Islet precursor cell (in vitro differentiated cells): ENCODE data around the gene SLC8B1.

Experiments used
- DNase-seq: peaks from one replicate; pipeline ENCODE4 v3.0.0-alpha.2; 2018

SLC8B1 gene

DNA sequence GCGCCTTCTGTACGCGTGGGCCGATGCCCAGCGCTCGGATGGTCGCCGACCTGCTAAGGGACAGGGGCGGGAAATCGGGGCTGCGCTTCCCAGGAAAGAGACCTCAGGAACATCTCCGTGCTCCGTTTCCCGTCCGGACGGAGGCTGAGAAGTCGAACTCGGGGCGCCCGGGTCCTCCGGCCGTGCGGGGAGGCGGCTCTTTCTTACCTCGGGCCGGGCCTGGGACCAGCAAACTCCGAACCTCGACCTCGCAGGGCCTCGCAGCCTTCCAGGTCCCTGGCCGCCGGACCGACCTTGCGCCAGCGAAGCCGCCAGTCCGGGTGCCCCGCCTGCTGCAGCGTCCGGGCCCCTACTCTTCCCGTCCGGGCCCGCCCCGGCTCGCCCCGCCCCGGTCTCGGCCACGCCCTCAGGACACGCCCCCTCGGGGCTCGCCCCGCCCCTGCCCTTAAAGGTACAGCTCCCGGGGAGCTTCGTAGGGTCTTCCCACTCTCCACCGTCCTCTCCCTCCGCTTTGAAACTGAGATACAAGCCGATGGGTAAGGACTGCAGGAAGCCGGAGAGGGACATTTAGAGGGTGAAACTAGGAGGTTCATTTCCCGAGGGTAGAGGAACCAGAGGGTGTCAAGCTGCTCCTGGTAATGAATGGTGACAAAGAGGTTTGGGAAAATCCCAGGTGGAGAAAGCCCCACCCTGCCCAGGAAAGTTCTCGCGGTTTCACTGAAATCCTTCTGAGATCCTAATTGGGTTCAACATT is at the start of gene SLC8B1:
TSS of gene SLC8B1 (minus strand) at position 324 of the 754 bp plus-strand sequence. CDS start 2,231 bp downstream, outside the sequence.
- peak; percentile 96 for DNase-seq

DNA sequence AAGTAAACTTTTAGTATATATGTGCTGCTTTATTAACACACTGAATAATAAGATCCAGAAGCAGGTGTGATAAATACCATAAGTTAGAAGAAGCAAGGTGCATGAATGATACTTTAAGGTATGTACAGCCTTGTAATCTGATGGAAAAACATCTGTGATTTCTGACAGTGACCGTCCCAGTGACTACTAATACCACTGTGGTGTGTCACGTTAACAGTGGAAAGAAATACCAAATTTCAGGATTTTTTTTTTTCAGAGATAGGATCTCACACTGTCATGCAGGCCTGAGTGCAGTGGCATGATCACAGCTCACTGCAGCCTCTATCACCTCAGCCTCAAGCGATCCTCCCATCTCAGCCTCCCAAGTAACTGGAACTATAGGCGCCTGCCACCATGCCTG is 47.3 kb upstream of the SLC8B1 start:
- no peak for DNase-seq

GRCh38 chr12:113381220-113381619 is 46.3 kb upstream of the SLC8B1 start:
- no peak for DNase-seq

DNA sequence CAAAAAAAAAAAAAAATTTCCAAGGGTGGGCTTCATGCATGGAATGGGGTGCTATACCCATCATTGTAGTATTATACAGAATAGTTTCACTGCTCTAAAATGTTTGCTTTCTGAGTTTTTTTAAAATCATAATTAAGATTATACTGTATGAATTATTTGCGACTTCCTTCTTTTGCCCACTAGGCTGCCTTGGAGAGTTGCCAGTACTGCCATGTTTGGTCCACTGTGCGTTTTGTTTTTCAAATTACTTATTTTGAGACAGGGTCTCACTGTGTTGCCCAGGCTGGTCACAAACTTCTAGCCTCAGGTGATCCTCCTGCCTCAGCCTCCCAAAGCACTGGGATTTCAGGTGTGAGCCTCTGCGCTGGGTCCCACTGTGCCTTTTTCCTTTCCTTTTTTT is 43.4 kb upstream of the SLC8B1 start:
- DNase-seq: no peak

- DNase-seq: no peak
Measured at GRCh38 chr12:113374823-113375428, 40.0 kb upstream of the SLC8B1 start.

GRCh38 chr12:113373969-113374368 is 39.1 kb upstream of the SLC8B1 start:
- no peak for DNase-seq

- no peak for DNase-seq
Measured at GRCh38 chr12:113373440-113373839, 38.5 kb upstream of the SLC8B1 start.

- DNase-seq: no peak
Measured at GRCh38 chr12:113372371-113372770, 37.5 kb upstream of the SLC8B1 start.

DNA sequence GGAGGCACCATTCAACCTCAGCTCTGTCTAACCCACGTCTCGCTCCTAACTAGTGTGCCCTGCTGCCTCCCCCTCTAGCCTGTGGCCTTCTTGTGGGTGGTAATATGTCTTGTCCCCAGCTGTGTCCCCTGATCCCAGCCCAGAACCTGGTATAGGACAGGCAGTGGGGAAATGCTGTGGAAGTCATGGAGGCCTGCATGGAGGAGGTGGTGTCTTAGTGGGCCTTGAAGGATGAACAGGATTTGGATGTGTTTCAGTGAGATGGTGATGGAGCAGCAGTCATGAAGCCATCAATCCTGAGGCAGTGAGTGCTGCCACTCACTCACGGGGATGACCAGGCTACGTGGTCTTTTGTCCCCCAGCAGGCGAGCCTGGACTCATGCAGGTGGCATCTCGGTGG is 36.9 kb upstream of the SLC8B1 start:
- no peak for DNase-seq

GRCh38 chr12:113370923-113371682 is 36.2 kb upstream of the SLC8B1 start:
- DNase-seq: no peak

GRCh38 chr12:113369391-113369985 is 34.6 kb upstream of the SLC8B1 start:
- DNase-seq: no peak

DNA sequence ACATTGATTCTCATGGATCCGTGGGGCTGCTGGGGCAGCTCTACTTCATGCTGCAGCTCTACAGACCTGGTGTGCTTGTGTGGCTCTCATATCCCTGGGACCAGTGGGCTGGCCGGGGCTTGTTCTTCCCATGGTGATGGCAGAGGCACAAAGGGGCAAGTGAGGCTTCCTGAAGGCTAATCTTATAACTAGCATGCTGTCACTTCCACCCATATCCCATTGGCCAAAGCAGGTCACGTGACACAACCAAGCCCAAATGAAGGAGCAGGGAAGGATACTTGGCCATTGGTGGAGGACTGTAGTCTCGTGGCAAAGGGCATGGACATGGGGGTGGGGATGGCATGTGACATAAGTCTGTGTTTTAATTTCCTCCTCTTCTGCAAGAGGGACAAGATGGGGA is 33.4 kb upstream of the SLC8B1 start:
- DNase-seq: no peak

- no peak for DNase-seq
Measured at GRCh38 chr12:113366827-113367226, 31.9 kb upstream of the SLC8B1 start.

- no peak for DNase-seq
Measured at GRCh38 chr12:113365639-113366395, 30.9 kb upstream of the SLC8B1 start.

GRCh38 chr12:113364698-113365097 is 29.8 kb upstream of the SLC8B1 start:
- DNase-seq: no peak

DNA sequence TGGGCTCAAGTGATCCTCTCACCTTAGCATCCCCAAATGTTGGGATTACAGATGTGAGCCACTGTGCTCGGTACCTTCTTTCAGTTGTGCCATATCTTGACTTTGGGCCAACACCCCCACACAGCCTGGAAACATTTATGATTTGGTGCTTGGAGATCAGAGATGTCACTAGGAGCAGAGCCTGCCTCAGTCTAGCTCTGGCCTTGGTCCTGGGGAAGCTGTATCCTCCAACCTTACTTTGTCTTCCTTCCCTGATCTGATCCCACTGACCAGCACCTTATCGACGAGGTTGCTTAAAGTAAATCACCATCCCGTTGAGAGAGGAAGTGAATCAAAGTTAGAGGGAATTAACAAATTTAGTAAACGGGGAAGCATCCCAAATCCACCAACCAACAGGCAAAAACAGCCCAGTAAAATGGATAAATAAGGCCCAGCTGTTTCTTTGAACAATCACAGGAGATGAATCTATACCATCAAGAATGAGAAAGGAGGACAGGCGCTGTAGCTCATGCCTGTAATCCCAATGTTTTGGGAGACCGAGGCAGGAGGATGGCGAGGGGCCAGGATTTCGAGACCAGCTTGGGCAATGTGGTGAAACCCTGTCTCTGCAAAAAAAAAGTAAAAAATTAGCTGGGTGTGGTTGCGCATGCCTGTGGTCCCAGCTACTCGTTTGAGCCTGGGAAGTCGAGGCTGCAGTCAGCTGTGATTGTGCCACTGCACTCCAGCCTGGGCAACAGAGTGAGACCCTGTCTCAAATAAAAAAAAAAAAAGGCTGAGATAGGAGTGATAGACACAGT is 26.9 kb upstream of the SLC8B1 start:
- no peak for DNase-seq

GRCh38 chr12:113359939-113360748 is 25.2 kb upstream of the SLC8B1 start:
- DNase-seq: no peak

DNA sequence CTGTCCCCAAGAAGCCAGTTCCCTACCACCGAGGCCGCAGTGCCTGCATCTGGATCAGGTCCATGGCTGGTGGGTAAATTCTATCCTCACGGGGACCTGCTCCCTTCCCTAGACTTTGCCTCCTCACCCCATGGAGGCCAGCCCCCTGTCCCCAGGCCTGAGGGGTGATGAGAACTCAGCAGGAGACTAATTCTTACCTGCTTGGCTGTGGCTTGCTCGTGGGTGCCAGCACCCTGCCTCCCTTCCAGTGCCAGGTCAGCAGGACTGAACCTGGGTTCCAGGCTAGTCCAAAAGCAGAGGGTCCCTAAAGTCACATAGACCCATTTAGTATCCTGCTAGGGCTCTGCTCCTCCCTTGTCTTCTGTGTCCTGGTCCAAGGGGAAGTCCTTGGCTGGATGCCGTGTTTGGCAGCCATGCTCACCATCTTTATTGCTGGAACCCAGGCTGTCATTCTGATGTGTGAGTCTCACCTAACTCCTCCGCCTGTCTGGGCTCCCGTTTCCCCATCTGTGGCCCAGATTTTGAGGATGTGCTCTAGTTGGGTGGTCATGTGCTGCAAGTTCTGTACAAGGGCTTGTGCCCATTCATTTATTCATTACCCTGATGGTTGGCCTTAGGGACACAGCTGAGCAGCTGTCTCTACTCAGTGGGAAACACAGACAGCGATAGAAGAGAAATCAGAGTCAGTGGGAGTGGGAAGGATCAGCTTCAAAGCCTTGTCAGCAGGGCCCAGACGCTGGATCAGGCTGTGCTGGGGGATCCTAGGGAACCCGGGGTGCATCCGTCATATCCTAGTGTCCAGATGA is 24.4 kb upstream of the SLC8B1 start:
- no peak for DNase-seq

- peak; percentile 99 for DNase-seq
Measured at GRCh38 chr12:113358381-113359132, 23.6 kb upstream of the SLC8B1 start, which contains the start of gene PLBD2. Gene PLBD2, plus strand, starts transcription at chr12:113358587. Its CDS starts 14 bp downstream, at chr12:113358601.
